Measurements from ENCODE around the gene MOBP.

Gene MOBP

GRCh38 chr3:39550354-39551051, 83.0 kb downstream of the MOBP start:
- no peak for TF ChIP-seq CTCF (IDR thresholded peaks at IDR 0.05; ENCODE audit: low read depth, low read length, missing control alignments)
- Histone ChIP-seq H3K36me3 (replicated peaks) (no peaks in the 10 kb centered on the region), H3K27ac (no peak overlapping the region), H3K27me3 (replicated peaks) (no peaks in the 10 kb centered on the region), H3K4me3 (ENCODE audit: low read depth, low read length) (no peak overlapping the region)
- in situ Hi-C loops (cut with HindIII; ENCODE audit: low pct_ligation_motif_present, low sequenced_read_pairs) = no loop called here
- DNase-seq = no peak

Data from brain microvascular endothelial cell (primary cell).